ENCODE data around the gene RAX2.
"Not testable (repeated sequence)": the region's sequence is repeated elsewhere in the genome, so short reads cannot be mapped to it uniquely, and the experiment has no call there.

RAX2 gene

GRCh38 chr19:3765121-3765520 lies 6.9 kb downstream of the RAX2 start:
- Histone ChIP-seq H3K36me3 (ENCODE audit: control insufficient read depth, insufficient read depth, low read length, severe bottlenecking) (peaks cover 19% of the 10 kb centered on the region), H3K4me1 (ENCODE audit: control insufficient read depth, insufficient read depth, low read length) (peaks cover 12% of the 10 kb centered on the region), H3K9ac (ENCODE audit: low read length) (no peak overlapping the region)

GRCh38 chr19:3762501-3763459 lies 9.2 kb downstream of the RAX2 start, which contains the start of gene MRPL54:
TSS of gene MRPL54 (plus strand) at chr19:3762682. CDS start at chr19:3762701, 19 bp downstream.
- H3K9me3 ChIP-seq (ENCODE audit: control insufficient read depth, low read length), result no peaks in the 10 kb centered on the region

More at GRCh38 chr19:3765121-3765520, 6.9 kb downstream of the RAX2 start:
- Histone ChIP-seq H3K9me3 (ENCODE audit: control insufficient read depth, low read length) (no peaks in the 10 kb centered on the region), H3K27me3 (replicated peaks; ENCODE audit: control insufficient read depth, insufficient read depth, low read length) (no peaks in the 10 kb centered on the region), H3K4me3 (ENCODE audit: low read length) (no peak overlapping the region)
- DNase-seq (ENCODE audit: low read depth), result no peak

DNA sequence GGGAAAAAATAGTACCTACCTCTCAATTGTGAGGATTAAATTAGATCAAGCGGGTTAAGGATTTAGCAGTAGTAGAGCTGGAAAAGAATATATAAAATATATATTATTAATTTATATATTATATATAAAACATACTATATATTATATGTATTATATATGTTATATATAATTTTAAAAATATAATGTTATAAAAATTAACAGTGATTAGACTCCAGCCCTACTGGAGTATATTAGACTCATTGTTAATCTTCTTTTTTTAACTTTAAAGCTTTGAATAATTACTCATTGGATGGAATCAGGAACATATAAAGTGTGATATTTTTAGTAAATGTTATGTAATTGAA lies 9.9 kb downstream of the RAX2 start:
- no peak for DNase-seq (ENCODE audit: low read depth)
- H3K36me3 ChIP-seq (ENCODE audit: control insufficient read depth, insufficient read depth, low read length, severe bottlenecking), result peaks cover 13% of the 10 kb centered on the region
- H3K9ac ChIP-seq (ENCODE audit: low read length), result peak overlapping the region; percentile 92
- peaks cover 16% of the 10 kb centered on the region for H3K4me1 ChIP-seq (ENCODE audit: control insufficient read depth, insufficient read depth, low read length)
- peak overlapping the region; percentile 85 for H3K4me3 ChIP-seq (ENCODE audit: low read length)
- H3K27me3 ChIP-seq (replicated peaks; ENCODE audit: control insufficient read depth, insufficient read depth, low read length), result no peaks in the 10 kb centered on the region
- no peaks in the 10 kb centered on the region for H3K9me3 ChIP-seq (ENCODE audit: control insufficient read depth, low read length)

More at GRCh38 chr19:3762501-3763459, 9.2 kb downstream of the RAX2 start, which contains the start of gene MRPL54:
- Histone ChIP-seq H3K27me3 (replicated peaks; ENCODE audit: control insufficient read depth, insufficient read depth, low read length) (no peaks in the 10 kb centered on the region), H3K4me3 (ENCODE audit: low read length) (peak within 1 kb of the TSS; percentile 97), H3K36me3 (ENCODE audit: control insufficient read depth, insufficient read depth, low read length, severe bottlenecking) (peaks cover 19% of the 10 kb centered on the region), H3K9ac (ENCODE audit: low read length) (peak within 1 kb of the TSS; percentile 98), H3K4me1 (ENCODE audit: control insufficient read depth, insufficient read depth, low read length) (peaks cover 16% of the 10 kb centered on the region)
- peak; percentile 100 for DNase-seq (ENCODE audit: low read depth)

DNA sequence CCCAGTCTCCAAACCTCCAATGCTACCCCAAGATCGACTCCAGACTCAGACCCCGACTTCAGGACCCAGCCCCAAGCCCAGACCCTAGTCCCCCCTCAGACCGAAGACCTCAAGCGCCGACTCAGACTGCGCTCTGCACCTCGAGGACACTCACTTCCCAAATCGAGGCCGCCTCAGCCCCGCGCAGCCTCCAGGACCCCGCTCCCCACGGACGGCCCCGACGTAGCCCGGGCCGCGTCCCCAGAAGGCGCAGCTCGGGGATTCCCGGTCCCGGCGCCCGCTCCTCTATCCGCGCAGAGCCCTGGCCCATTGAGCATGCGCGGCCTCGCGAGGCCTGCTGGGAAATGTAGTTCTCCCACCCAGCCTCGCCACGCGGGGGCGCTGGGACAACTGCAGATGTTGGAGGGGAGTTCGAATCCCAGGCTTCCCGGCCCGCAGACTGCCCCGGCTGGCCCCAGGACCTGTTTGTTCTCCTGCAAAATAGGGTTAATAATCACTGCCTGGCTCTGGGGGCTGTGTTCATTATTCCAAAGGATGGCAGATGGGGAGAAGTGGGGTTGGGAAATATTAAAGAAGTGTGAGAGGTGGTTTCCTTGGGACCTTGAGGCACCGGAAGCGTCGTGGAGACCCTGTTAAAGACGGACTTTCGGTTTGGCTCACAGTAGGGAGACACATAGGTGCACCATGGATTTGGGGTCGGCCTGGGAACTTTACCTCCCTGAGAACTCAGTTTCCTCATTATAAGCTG lies 10.5 kb downstream of the RAX2 start, which contains the start of gene APBA3:
Gene APBA3, minus strand, starts transcription at position 311 of the 748 bp plus-strand sequence. CDS start 1,428 bp downstream, outside the sequence.
- Histone ChIP-seq H3K9ac (ENCODE audit: low read length) (peak within 1 kb of the TSS; percentile 98), H3K4me3 (ENCODE audit: low read length) (peak within 1 kb of the TSS; percentile 97), H3K36me3 (ENCODE audit: control insufficient read depth, insufficient read depth, low read length, severe bottlenecking) (peaks cover 7% of the 10 kb centered on the region), H3K27me3 (replicated peaks; ENCODE audit: control insufficient read depth, insufficient read depth, low read length) (no peaks in the 10 kb centered on the region), H3K4me1 (ENCODE audit: control insufficient read depth, insufficient read depth, low read length) (peaks cover 16% of the 10 kb centered on the region), H3K9me3 (ENCODE audit: control insufficient read depth, low read length) (no peaks in the 10 kb centered on the region)
- DNase-seq (ENCODE audit: low read depth), result peak; percentile 97

- peak; percentile 35 for DNase-seq (ENCODE audit: low read depth)
- Histone ChIP-seq H3K36me3 (ENCODE audit: control insufficient read depth, insufficient read depth, low read length, severe bottlenecking) (peaks cover 5% of the 10 kb centered on the region), H3K4me1 (ENCODE audit: control insufficient read depth, insufficient read depth, low read length) (peaks cover 16% of the 10 kb centered on the region), H3K9me3 (ENCODE audit: control insufficient read depth, low read length) (no peaks in the 10 kb centered on the region), H3K9ac (ENCODE audit: low read length) (peak overlapping the region; percentile 98), H3K4me3 (ENCODE audit: low read length) (peak overlapping the region; percentile 97), H3K27me3 (replicated peaks; ENCODE audit: control insufficient read depth, insufficient read depth, low read length) (no peaks in the 10 kb centered on the region)
These were observed 11.1 kb downstream of the RAX2 start for GRCh38 chr19:3760871-3761361.

DNA sequence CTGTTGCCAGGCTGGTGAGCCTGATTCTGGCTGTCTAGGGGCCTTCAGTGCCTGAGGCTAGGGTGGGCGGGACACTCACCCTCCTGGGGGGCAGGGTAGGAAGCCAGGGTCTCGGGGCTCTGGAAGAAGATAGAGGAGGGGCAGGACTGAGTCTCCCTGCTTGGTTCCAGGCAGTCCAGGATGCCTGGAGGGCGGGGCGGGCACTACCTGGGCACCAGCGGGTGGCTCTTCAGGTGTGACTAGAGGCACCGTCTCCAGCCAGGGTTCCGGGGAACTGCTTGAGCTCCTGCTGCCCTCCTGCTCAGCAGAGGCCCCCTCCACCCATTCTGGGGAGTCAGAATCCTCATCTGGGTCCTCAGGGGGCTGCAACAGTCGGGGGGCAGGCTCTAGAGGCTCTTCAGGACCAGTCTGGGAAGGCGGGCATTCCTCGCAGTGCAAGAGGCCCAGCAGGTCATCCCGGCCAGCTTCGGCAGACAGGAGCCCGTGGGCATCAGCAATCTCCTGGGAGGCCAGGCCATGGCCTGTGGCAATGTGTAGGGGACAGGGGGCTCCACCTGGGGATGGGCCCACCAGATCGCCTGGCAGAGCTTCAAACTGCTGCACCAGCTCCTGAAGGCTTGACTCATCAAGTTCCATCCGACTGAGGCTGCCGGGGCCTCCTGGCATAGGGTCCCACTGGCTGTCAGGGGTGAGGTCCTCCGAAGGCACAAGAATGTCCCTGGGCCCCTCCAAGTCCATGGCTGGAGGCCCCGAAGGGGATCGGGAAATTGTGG lies 12.4 kb downstream of the RAX2 start:
- no peak for DNase-seq (ENCODE audit: low read depth)
- H3K4me3 ChIP-seq (ENCODE audit: low read length), result no peak overlapping the region
- H3K4me1 ChIP-seq (ENCODE audit: control insufficient read depth, insufficient read depth, low read length), result peaks cover 16% of the 10 kb centered on the region
- H3K9me3 ChIP-seq (ENCODE audit: control insufficient read depth, low read length), result no peaks in the 10 kb centered on the region
- H3K9ac ChIP-seq (ENCODE audit: low read length), result no peak overlapping the region
- H3K27me3 ChIP-seq (replicated peaks; ENCODE audit: control insufficient read depth, insufficient read depth, low read length), result no peaks in the 10 kb centered on the region
- no peaks in the 10 kb centered on the region for H3K36me3 ChIP-seq (ENCODE audit: control insufficient read depth, insufficient read depth, low read length, severe bottlenecking)

GRCh38 chr19:3758297-3758696 lies 13.7 kb downstream of the RAX2 start:
- H3K4me1 ChIP-seq (ENCODE audit: control insufficient read depth, insufficient read depth, low read length), result peaks cover 14% of the 10 kb centered on the region
- DNase-seq (ENCODE audit: low read depth); H3K36me3 ChIP-seq (ENCODE audit: control insufficient read depth, insufficient read depth, low read length, severe bottlenecking): not testable (repeated sequence)

DNA sequence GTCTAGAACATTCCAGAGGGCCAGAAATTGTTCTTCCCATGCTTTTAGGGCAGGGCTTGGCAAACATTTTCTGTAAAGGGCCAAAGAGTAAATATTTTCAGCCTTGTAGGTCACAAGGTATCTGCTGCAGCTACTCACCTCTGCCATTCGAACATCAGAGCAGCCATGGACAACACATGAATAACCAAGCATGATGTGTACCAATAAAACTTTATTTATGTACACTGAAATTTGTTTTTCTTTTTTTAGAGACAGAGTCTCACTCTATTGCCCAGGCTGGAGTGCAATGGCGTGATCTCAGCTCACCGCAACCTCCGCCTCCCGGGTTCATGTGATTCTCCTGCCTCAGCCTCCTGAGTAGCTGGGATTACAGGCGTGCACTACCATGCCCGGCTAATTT lies 14.3 kb downstream of the RAX2 start:
- DNase-seq (ENCODE audit: low read depth); H3K27me3 ChIP-seq (replicated peaks; ENCODE audit: control insufficient read depth, insufficient read depth, low read length); H3K4me3 ChIP-seq (ENCODE audit: low read length); H3K36me3 ChIP-seq (ENCODE audit: control insufficient read depth, insufficient read depth, low read length, severe bottlenecking); H3K9me3 ChIP-seq (ENCODE audit: control insufficient read depth, low read length); H3K9ac ChIP-seq (ENCODE audit: low read length): not testable (repeated sequence)
- peaks cover 11% of the 10 kb centered on the region for H3K4me1 ChIP-seq (ENCODE audit: control insufficient read depth, insufficient read depth, low read length)

More at GRCh38 chr19:3758297-3758696, 13.7 kb downstream of the RAX2 start:
- not testable (repeated sequence) for H3K4me3 ChIP-seq (ENCODE audit: low read length); H3K9ac ChIP-seq (ENCODE audit: low read length); H3K27me3 ChIP-seq (replicated peaks; ENCODE audit: control insufficient read depth, insufficient read depth, low read length); H3K9me3 ChIP-seq (ENCODE audit: control insufficient read depth, low read length)

GRCh38 chr19:3753631-3754410 lies 18.2 kb downstream of the RAX2 start:
- Histone ChIP-seq H3K9me3 (ENCODE audit: control insufficient read depth, low read length) (no peaks in the 10 kb centered on the region), H3K27me3 (replicated peaks; ENCODE audit: control insufficient read depth, insufficient read depth, low read length) (no peaks in the 10 kb centered on the region), H3K36me3 (ENCODE audit: control insufficient read depth, insufficient read depth, low read length, severe bottlenecking) (peaks cover 21% of the 10 kb centered on the region), H3K4me3 (ENCODE audit: low read length) (no peak overlapping the region), H3K9ac (ENCODE audit: low read length) (no peak overlapping the region), H3K4me1 (ENCODE audit: control insufficient read depth, insufficient read depth, low read length) (no peaks in the 10 kb centered on the region)
- DNase-seq (ENCODE audit: low read depth), result no peak

- no peaks in the 10 kb centered on the region for H3K27me3 ChIP-seq (replicated peaks; ENCODE audit: control insufficient read depth, insufficient read depth, low read length)
- H3K9ac ChIP-seq (ENCODE audit: low read length), result no peak overlapping the region
These were observed 19.5 kb downstream of the RAX2 start for GRCh38 chr19:3752492-3752891.

More at GRCh38 chr19:3752492-3752891, 19.5 kb downstream of the RAX2 start:
- Histone ChIP-seq H3K4me3 (ENCODE audit: low read length) (no peak overlapping the region), H3K4me1 (ENCODE audit: control insufficient read depth, insufficient read depth, low read length) (no peaks in the 10 kb centered on the region), H3K36me3 (ENCODE audit: control insufficient read depth, insufficient read depth, low read length, severe bottlenecking) (peaks cover 21% of the 10 kb centered on the region), H3K9me3 (ENCODE audit: control insufficient read depth, low read length) (no peaks in the 10 kb centered on the region)
- no peak for DNase-seq (ENCODE audit: low read depth)

Measured in adipocyte (in vitro differentiated cells).